Natural killer cell (primary cell): ENCODE measurements around the gene TEX2. TPM values are rescaled to one million over a fixed set of nuclear protein-coding genes. Genes with fewer than 3 reads are reported as not detected.

Source experiments
- ATAC-seq, 3 donors: fragments of 150-1000 bp in 2 of 3; fragments of 200-7000 bp in 1 of 3; cut with Tn5 transposase; 1 replicate in 1 of 3; 2 replicates in 2 of 3; pipeline ENCODE4 v1.10.0; 2021; ENCODE audit warnings: mild to moderate bottlenecking in 2 of 3, moderate library complexity in 2 of 3
- DNase-seq, 2 donors: peaks; one replicate each; pipeline versions ENCODE4 v3.0.0 to v3.0.0-alpha.2; 2013 to 2021; ENCODE audit warnings: mixed read lengths in 1 of 2
- H3K27ac ChIP-seq: one replicate; pipeline ENCODE4 v1.5.1; 2013; ENCODE audit warnings: mild to moderate bottlenecking, low read length
- H3K27me3 ChIP-seq: one replicate; pipeline ENCODE4 v1.6.1; 2013; ENCODE audit warnings: low read length; ENCODE audit not compliant: control insufficient read depth, insufficient read depth
- H3K36me3 ChIP-seq: one replicate; pipeline ENCODE4 v1.6.1; 2013; ENCODE audit warnings: low read length; ENCODE audit not compliant: control insufficient read depth, insufficient read depth
- H3K4me1 ChIP-seq: one replicate; pipeline ENCODE4 v1.6.1; 2013; ENCODE audit warnings: low read length; ENCODE audit not compliant: control insufficient read depth, insufficient read depth
- H3K4me3 ChIP-seq: one replicate; pipeline ENCODE4 v1.5.1; 2013; ENCODE audit warnings: low read length
- H3K9me3 ChIP-seq: one replicate; pipeline ENCODE4 v1.6.1; 2013; ENCODE audit warnings: low read length; ENCODE audit not compliant: control insufficient read depth, insufficient read depth
- H3K27ac Mint-ChIP-seq, 2 donors: one replicate each; pipeline ENCODE4 v1.8.0; 2022; ENCODE audit warnings: mild to moderate bottlenecking in 2 of 2, mixed read lengths in 2 of 2, moderate library complexity in 1 of 2
- H3K27me3 Mint-ChIP-seq, 2 donors: one replicate each; pipeline ENCODE4 v1.8.0; 2022; ENCODE audit warnings: low read depth in 2 of 2, mixed read lengths in 2 of 2
- H3K36me3 Mint-ChIP-seq: one replicate; pipeline ENCODE4 v1.8.0; 2022; ENCODE audit warnings: mixed read lengths
- H3K4me1 Mint-ChIP-seq, 2 donors: one replicate each; pipeline ENCODE4 v1.8.0; 2022; ENCODE audit warnings: mixed read lengths in 2 of 2
- H3K4me3 Mint-ChIP-seq: one replicate; pipeline ENCODE4 v1.8.0; 2022; ENCODE audit warnings: mild to moderate bottlenecking, moderate library complexity, mixed read lengths
- H3K9me3 Mint-ChIP-seq, 2 donors: one replicate each; pipeline ENCODE4 v1.8.0; 2022; ENCODE audit warnings: mixed read lengths in 2 of 2
- WGBS: methylation state at CpG from one replicate; pipeline ENCODE4 v1.1.7; 2013; ENCODE audit warnings: missing lambda C conversion rate; ENCODE audit not compliant: insufficient coverage; 5-methylcytosine and 5-hydroxymethylcytosine counted together
- intact Hi-C: fragments of 100-400 bp; cut with micrococcal nuclease; formaldehyde crosslinking; loops from one replicate; pipeline ENCODE4 v1.14.2; 2022
- total RNA-seq, 4 donors: library from RNA; stranded (reverse); fragments of 120-200 nt in 1 of 4; gene quantifications; one replicate each; pipeline versions ENCODE4 v1.2.3 to v1.2.4, GENCODE V29; 2013 to 2022
- TF ChIP-seq, protein P1 (sequence below): fragments of 200-600 bp; IDR thresholded peaks from one replicate; pipeline ENCODE4 v1.8.0; 2022; ENCODE audit warnings: antibody characterized with exemption

Gene TEX2
- total RNA-seq, 3 donors from 2014 or later (not counting 1 experiment from before 2014, with no cell fraction given): 8.3 to 16.3 (median 11.3) TPM

- H3K4me3 Mint-ChIP-seq: no peak overlapping the region
- 94% methylated on average over 5 of the region's 6 CpGs for whole genome bisulfite sequencing
- Histone ChIP-seq H3K36me3 (no peaks in the 10 kb centered on the region), H3K4me3 (no peak overlapping the region), H3K27me3 (no peaks in the 10 kb centered on the region), H3K27ac (no peak overlapping the region), H3K4me1 (peaks cover 10% of the 10 kb centered on the region), H3K9me3 (no peaks in the 10 kb centered on the region)
- TF ChIP-seq, protein P1, sequence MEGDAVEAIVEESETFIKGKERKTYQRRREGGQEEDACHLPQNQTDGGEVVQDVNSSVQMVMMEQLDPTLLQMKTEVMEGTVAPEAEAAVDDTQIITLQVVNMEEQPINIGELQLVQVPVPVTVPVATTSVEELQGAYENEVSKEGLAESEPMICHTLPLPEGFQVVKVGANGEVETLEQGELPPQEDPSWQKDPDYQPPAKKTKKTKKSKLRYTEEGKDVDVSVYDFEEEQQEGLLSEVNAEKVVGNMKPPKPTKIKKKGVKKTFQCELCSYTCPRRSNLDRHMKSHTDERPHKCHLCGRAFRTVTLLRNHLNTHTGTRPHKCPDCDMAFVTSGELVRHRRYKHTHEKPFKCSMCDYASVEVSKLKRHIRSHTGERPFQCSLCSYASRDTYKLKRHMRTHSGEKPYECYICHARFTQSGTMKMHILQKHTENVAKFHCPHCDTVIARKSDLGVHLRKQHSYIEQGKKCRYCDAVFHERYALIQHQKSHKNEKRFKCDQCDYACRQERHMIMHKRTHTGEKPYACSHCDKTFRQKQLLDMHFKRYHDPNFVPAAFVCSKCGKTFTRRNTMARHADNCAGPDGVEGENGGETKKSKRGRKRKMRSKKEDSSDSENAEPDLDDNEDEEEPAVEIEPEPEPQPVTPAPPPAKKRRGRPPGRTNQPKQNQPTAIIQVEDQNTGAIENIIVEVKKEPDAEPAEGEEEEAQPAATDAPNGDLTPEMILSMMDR: no peak
- no peak overlapping the region for H3K27ac Mint-ChIP-seq
- ATAC-seq: no peak
- intact Hi-C loops: no loop called here
- no peaks in the 10 kb centered on the region for H3K36me3 Mint-ChIP-seq
- H3K9me3 Mint-ChIP-seq: no peaks in the 10 kb centered on the region
- no peak for DNase-seq
- peaks cover 0 to 3% of the 10 kb centered on the region in 2 donors for H3K27me3 Mint-ChIP-seq
- H3K4me1 Mint-ChIP-seq: peaks cover 11 to 16% of the 10 kb centered on the region in 2 donors
Measured at GRCh38 chr17:64134216-64134970, 128.7 kb downstream of the TEX2 start.

DNA sequence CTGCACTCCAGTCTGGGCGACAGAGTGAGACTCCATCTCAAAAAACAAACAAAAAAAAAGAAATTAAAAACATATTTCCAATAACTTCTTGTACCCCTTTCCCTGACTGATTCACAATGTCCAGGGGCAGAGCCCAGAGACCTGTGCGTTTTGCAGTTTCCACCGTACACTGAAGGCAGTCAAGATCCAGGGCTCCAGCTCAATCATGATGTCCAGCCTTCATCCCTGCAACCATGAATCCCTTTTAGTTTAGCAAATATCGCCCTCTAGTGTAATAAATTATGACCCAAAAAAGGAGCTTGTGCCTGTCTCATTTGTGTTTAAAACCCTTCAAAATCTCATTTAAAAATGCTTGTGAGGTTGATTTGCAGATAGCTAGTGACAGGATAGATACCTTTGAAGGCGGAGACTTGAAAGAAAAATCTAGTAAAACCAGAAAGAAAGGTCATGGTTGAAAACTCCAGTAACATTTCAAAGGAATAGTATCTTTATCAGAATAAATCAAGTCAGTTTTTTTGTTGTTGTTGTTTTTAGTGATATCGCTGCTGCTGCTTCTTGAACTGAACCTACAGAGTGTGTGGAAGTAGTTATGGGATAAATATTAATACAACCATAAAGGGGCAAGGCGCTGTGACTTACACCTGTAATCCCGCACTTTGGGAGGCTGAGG lies 129.4 kb downstream of the TEX2 start:
- Mint-ChIP-seq H3K27me3 (peaks cover 0 to 3% of the 10 kb centered on the region in 2 donors), H3K4me3 (no peak overlapping the region), H3K4me1 (peaks cover 16 to 21% of the 10 kb centered on the region in 2 donors), H3K9me3 (no peaks in the 10 kb centered on the region), H3K36me3 (no peaks in the 10 kb centered on the region), H3K27ac (no peak overlapping the region)
- Histone ChIP-seq H3K36me3 (no peaks in the 10 kb centered on the region), H3K4me1 (peaks cover 16% of the 10 kb centered on the region), H3K27ac (no peak overlapping the region), H3K27me3 (no peaks in the 10 kb centered on the region), H3K4me3 (no peak overlapping the region), H3K9me3 (no peaks in the 10 kb centered on the region)
- TF ChIP-seq, protein P1: peak; percentile 85
- ATAC-seq: no peak
- intact Hi-C loops: loop anchor here (1.0 kb wide), 2 partner anchors 104 to 214 kb away; no protein-coding TSS in a partner anchor
- WGBS: 41% methylated on average over 7 of the region's 8 CpGs
- DNase-seq: peak in 1 of 2 donors; percentile 77

DNA sequence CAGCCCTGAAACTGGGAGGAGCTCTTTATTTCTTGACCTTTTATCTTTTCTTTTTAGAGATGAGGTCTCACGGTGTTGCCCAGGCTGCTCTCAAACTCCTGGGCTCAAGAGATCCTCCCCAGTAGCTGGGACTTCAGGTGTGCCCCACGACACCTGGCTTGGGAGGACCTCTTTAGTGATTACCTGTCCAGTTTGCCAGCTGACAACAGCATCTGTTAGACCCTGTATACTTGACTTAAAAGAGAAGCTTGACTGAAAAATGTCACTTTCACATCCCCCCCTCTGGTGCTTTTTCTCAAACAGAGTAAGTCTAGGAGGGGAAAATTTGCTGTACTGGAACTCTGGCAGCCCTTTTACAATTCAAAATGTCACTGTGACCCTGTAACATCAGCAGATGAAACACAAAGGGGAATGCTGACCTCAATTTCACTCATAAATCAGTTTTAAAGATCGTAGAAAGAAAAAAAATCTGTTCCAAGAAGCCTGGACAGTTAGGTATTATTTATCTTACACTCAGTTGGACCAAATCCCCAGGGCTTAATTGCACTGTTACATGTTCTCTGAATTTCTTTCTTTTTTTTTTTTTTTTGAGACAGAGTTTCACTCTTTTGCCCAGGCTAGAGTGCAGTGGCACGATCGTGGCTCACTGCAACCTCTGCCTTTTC lies 131.3 kb downstream of the TEX2 start:
- H3K4me3 Mint-ChIP-seq: no peak overlapping the region

More for the DNA sequence above, 131.3 kb downstream of the TEX2 start:
- TF ChIP-seq, protein P1: no peak
- peaks cover 23 to 30% of the 10 kb centered on the region in 2 donors for H3K4me1 Mint-ChIP-seq
- no peaks in the 10 kb centered on the region for H3K36me3 Mint-ChIP-seq
- H3K27ac Mint-ChIP-seq: peak overlapping the region in 1 of 2 donors; percentile 22
- no peaks in the 10 kb centered on the region for H3K9me3 Mint-ChIP-seq
- no peaks in the 10 kb centered on the region for H3K27me3 Mint-ChIP-seq
- ATAC-seq (no peak), DNase-seq (no peak)
- intact Hi-C loops: no loop called here
- 86% methylated on average over 5 of the region's 5 CpGs for WGBS
- Histone ChIP-seq H3K9me3 (no peaks in the 10 kb centered on the region), H3K27me3 (no peaks in the 10 kb centered on the region), H3K36me3 (no peaks in the 10 kb centered on the region), H3K27ac (no peak overlapping the region), H3K4me1 (peaks cover 16% of the 10 kb centered on the region), H3K4me3 (no peak overlapping the region)
